GM12872 (cell line): ENCODE measurements around the gene SDF4.

Source experiments
- CTCF ChIP-seq: IDR thresholded peaks from 3 replicates; pipeline ENCODE4 v1.5.1; 2011; ENCODE audit warnings: low read depth, mild to moderate bottlenecking, low read length, moderate library complexity; ENCODE audit not compliant: insufficient read depth

SDF4 gene

GRCh38 chr1:1231400-1232207 is at the start of gene SDF4:
SDF4 (minus strand) TSS chr1:1232001; CDS start chr1:1228772, 3,229 bp downstream.
- TF ChIP-seq CTCF: no peak

- no peak for TF ChIP-seq CTCF
Observed at GRCh38 chr1:1280782-1281481, 49.1 kb upstream of the SDF4 start.

GRCh38 chr1:1279028-1279427 is 47.2 kb upstream of the SDF4 start:
- TF ChIP-seq CTCF: no peak

GRCh38 chr1:1278620-1279019 is 46.8 kb upstream of the SDF4 start:
- TF ChIP-seq CTCF: no peak

GRCh38 chr1:1275836-1276235 is 44.0 kb upstream of the SDF4 start:
- TF ChIP-seq CTCF: no peak

GRCh38 chr1:1274931-1275431 is 43.2 kb upstream of the SDF4 start:
- no peak for TF ChIP-seq CTCF

GRCh38 chr1:1274299-1274930 is 42.6 kb upstream of the SDF4 start:
- no peak for TF ChIP-seq CTCF
